ENCODE measurements around the gene KLHL6. TPM values are rescaled to one million over a fixed set of nuclear protein-coding genes. Genes with fewer than 3 reads are reported as not detected.

KLHL6 gene
- total RNA-seq, 1 donor from 2014 or later, result 24.7 TPM

DNA sequence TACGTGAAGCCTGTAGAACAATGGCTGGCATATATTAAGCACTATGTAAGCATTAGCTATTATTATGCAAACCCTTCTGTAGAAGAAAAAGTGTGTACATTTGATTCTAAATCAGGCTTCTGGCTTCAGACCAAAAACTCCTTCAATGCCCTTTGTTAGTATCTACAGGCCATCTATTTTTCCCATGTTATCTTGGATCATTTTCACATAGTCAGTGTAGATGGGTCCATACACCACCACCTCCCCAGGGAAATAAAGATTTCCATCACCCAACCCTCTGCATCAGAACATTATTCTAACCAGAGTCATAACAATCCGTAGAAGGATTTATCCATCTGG is 8.0 kb upstream of the KLHL6 start:
- intact Hi-C loops (cut with DNase I), result no loop called here
- Histone ChIP-seq H3K4me1 (no peaks in the 10 kb centered on the region), H3K27ac (no peak overlapping the region), H3K9me3 (no peaks in the 10 kb centered on the region), H3K27me3 (no peaks in the 10 kb centered on the region), H3K4me3 (no peak overlapping the region), H3K36me3 (no peaks in the 10 kb centered on the region)
- ATAC-seq, result no peak
- TF ChIP-seq, protein P1, sequence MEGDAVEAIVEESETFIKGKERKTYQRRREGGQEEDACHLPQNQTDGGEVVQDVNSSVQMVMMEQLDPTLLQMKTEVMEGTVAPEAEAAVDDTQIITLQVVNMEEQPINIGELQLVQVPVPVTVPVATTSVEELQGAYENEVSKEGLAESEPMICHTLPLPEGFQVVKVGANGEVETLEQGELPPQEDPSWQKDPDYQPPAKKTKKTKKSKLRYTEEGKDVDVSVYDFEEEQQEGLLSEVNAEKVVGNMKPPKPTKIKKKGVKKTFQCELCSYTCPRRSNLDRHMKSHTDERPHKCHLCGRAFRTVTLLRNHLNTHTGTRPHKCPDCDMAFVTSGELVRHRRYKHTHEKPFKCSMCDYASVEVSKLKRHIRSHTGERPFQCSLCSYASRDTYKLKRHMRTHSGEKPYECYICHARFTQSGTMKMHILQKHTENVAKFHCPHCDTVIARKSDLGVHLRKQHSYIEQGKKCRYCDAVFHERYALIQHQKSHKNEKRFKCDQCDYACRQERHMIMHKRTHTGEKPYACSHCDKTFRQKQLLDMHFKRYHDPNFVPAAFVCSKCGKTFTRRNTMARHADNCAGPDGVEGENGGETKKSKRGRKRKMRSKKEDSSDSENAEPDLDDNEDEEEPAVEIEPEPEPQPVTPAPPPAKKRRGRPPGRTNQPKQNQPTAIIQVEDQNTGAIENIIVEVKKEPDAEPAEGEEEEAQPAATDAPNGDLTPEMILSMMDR (IDR thresholded peaks at IDR 0.05), result no peak
- DNase-seq, result no peak

DNA sequence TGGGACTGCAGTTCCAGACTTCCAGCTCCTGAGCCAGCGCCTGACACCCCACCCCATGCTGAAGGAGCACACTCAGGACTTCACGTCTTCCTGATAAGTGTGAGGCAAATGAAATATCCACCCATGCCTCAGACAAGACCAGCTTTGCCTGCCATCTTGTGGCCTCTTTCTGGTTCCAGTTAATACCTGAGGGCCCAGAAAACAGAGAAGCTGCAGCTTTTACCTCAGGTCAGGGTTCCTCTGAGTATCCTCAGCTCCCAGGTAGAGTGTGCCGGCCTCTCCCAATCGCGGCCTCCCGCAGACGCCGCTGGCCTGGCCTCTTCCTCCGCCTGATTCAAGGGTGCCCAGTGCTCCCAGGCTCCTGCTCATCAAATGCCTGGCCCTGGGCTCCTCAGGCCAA is 5.1 kb upstream of the KLHL6 start:
- DNase-seq, result no peak
- no peaks in the 10 kb centered on the region for H3K36me3 ChIP-seq
- ATAC-seq, result peak; percentile 78
- H3K9me3 ChIP-seq, result no peaks in the 10 kb centered on the region
- no peak overlapping the region for H3K27ac ChIP-seq
- intact Hi-C loops (cut with DNase I), result no loop called here
- H3K4me3 ChIP-seq, result no peak overlapping the region
- H3K4me1 ChIP-seq, result peaks cover 7% of the 10 kb centered on the region
- TF ChIP-seq, protein P1 (IDR thresholded peaks at IDR 0.05), result peak; percentile 24
- H3K27me3 ChIP-seq, result no peaks in the 10 kb centered on the region

DNA sequence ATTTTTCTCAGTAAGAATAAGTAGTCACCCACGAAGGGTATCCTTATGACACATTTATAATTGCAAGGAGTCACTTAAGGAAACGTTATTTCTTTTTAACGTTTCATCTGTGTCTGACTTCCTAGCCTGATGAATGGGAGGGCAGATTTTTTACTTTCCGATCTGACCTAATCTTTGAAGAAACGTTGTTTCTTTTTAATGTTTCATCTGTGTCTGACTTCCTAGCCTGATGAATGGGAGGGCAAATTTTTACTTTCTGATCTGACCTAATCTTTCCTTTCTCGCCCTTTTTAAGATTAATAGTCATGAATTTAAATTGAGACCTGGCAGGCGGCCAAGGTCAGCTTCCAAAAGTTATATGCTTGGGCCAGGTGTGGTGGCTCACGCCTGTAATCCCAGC is 3.0 kb upstream of the KLHL6 start:
- DNase-seq (no peak), ATAC-seq (no peak)
- H3K4me3 ChIP-seq, result no peak overlapping the region
- TF ChIP-seq, protein P1 (IDR thresholded peaks at IDR 0.05), result no peak
- no peak overlapping the region for H3K27ac ChIP-seq
- no peaks in the 10 kb centered on the region for H3K36me3 ChIP-seq
- H3K4me1 ChIP-seq, result peaks cover 7% of the 10 kb centered on the region
- no peaks in the 10 kb centered on the region for H3K27me3 ChIP-seq
- intact Hi-C loops (cut with DNase I), result no loop called here
- H3K9me3 ChIP-seq, result no peaks in the 10 kb centered on the region

DNA sequence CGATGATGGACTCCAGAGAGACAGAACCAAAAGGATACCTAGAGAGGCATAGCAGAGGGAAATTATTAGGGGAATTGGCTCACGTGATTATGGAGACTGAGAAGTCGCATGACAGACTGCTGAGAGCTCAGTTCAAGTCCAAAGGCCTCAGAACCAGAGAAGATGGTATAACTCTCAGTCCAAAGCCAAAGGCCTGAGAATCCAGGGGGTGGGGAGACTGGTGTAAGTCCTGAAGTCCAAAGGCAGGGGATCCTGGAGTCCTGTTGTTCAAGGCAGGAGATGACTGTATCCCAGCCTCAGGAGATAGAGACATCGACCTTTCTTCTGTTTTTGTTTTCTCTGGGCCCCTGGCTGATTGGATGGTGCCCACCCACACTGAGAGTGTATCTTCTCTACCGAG is 1.2 kb upstream of the KLHL6 start:
- intact Hi-C loops (cut with DNase I), result no loop called here
- Histone ChIP-seq H3K4me3 (no peak overlapping the region), H3K4me1 (peaks cover 7% of the 10 kb centered on the region), H3K27me3 (no peaks in the 10 kb centered on the region), H3K9me3 (no peaks in the 10 kb centered on the region), H3K36me3 (no peaks in the 10 kb centered on the region), H3K27ac (no peak overlapping the region)
- TF ChIP-seq, protein P1 (IDR thresholded peaks at IDR 0.05), result no peak
- DNase-seq (no peak), ATAC-seq (no peak)

DNA sequence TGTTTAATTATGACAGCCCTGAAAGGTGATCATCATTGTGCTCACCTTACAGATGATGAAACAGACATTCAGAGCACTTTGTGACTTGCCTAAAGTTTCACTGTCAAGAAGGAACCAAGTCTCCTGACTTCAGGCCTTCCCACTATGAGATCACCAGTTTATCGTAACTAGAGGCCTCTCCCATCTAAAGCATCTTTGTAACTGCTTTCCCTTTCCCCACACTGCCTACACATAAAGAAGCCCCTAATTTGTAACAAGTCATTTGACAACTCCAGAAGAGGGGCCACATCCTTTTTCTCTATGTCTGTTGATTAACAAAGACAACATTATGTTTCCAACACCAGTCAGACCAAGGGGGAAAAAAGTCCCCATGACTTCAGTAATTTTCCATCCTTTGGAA is 1.1 kb downstream of the KLHL6 start:
- H3K4me1 ChIP-seq, result peaks cover 7% of the 10 kb centered on the region
- H3K36me3 ChIP-seq, result no peaks in the 10 kb centered on the region
- no peak for DNase-seq
- TF ChIP-seq, protein P1 (IDR thresholded peaks at IDR 0.05), result no peak
- intact Hi-C loops (cut with DNase I), result no loop called here
- ATAC-seq, result peak; percentile 70
- H3K27me3 ChIP-seq, result no peaks in the 10 kb centered on the region
- peak overlapping the region; percentile 74 for H3K27ac ChIP-seq
- H3K4me3 ChIP-seq, result peak overlapping the region; percentile 49
- H3K9me3 ChIP-seq, result no peaks in the 10 kb centered on the region

DNA sequence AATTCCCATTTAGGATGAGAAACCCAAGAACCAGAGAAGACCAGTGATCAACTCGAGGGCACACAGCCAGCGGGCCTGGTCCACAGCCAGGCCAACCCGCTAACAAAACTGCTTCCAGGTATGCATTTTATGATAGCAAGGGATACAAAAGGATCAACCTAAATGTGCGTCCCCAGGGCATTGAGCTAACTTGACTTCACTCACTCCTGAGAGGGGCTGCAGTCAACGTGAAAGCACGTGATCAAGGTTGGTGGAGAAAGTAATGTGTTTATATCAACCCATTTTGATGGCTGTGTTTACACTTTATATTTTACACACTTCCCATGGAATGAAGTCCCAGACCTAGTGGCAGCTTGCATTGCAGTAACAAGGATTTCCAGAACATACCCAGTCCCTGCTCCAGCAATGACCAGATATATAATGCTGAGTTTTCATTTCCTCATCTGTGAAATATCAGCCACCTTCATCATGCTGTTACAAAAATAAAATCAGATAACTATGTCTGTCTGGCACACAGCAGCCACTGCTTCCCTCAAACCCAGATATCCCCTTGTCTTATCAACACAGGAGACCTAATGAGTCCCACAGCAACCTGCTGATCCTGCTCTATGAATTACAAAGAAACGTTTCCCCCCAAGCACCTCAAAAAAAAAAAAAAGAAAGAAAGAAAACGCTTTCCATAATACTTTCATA is 2.0 kb downstream of the KLHL6 start:
- Histone ChIP-seq H3K4me3 (peak overlapping the region; percentile 49), H3K4me1 (peaks cover 7% of the 10 kb centered on the region), H3K36me3 (no peaks in the 10 kb centered on the region), H3K27ac (peak overlapping the region; percentile 33), H3K27me3 (no peaks in the 10 kb centered on the region), H3K9me3 (no peaks in the 10 kb centered on the region)
- no peak for DNase-seq
- TF ChIP-seq, protein P1 (IDR thresholded peaks at IDR 0.05), result no peak
- intact Hi-C loops (cut with DNase I), result no loop called here
- ATAC-seq, result no peak
